Left ventricle myocardium inferior (tissue), 1 donor: ENCODE results near the gene MTCH1. TPM values are rescaled to one million over a fixed set of nuclear protein-coding genes. Genes with fewer than 3 reads are reported as not detected.

Experiments used
- DNase-seq: peaks from one replicate; pipeline ENCODE4 v3.0.0-alpha.2; 2020
- H3K27ac ChIP-seq: fragments of 200-600 bp; replicated peaks from 2 replicates; pipeline ENCODE4 v1.8.0; 2021
- H3K27me3 ChIP-seq: fragments of 200-600 bp; 2 replicates; pipeline ENCODE4 v1.8.0; 2021; ENCODE audit warnings: low read depth
- H3K36me3 ChIP-seq: fragments of 200-600 bp; 2 replicates; pipeline ENCODE4 v1.8.0; 2021
- H3K4me1 ChIP-seq: fragments of 200-600 bp; 2 replicates; pipeline ENCODE4 v1.8.0; 2021
- H3K4me3 ChIP-seq: fragments of 200-600 bp; 2 replicates; pipeline ENCODE4 v1.8.0; 2021; ENCODE audit warnings: mild to moderate bottlenecking, moderate library complexity
- H3K9me3 ChIP-seq: fragments of 200-600 bp; replicated peaks from 2 replicates; pipeline ENCODE4 v1.8.0; 2021
- CTCF ChIP-seq: fragments of 200-600 bp; IDR thresholded peaks from 2 replicates; pipeline ENCODE4 v1.8.0; 2021; ENCODE audit warnings: antibody characterized with exemption, mild to moderate bottlenecking, borderline replicate concordance
- intact Hi-C: fragments of 100-400 bp; cut with micrococcal nuclease; formaldehyde crosslinking; loops from one replicate; pipeline ENCODE4 v1.11.0; 2022
- total RNA-seq: library from RNA; stranded (reverse); fragmentation: NEBNext Ultra II Directional; extraction: Animal tissue kit (Norgen Biotek cat#: 25700); gene quantifications from one replicate; pipeline ENCODE4 v1.2.1, GENCODE V29; 2021
- donor health status: DM: no; HTN: yes; CAD: no; lungs with severe emphysema.

Gene MTCH1
- total RNA-seq, 1 donor from 2014 or later: 162 TPM

GRCh38 chr6:36937896-36938295 lies 48.1 kb downstream of the MTCH1 start:
- no peak for DNase-seq
- no peak for TF ChIP-seq CTCF
- Histone ChIP-seq H3K9me3 (no peaks in the 10 kb centered on the region), H3K27me3 (no peaks in the 10 kb centered on the region), H3K4me3 (no peak overlapping the region), H3K27ac (no peak overlapping the region), H3K36me3 (no peaks in the 10 kb centered on the region), H3K4me1 (peaks cover 4% of the 10 kb centered on the region)
- intact Hi-C loops: no loop called here

GRCh38 chr6:36936824-36937223 lies 49.2 kb downstream of the MTCH1 start:
- Histone ChIP-seq H3K36me3 (no peaks in the 10 kb centered on the region), H3K4me3 (no peak overlapping the region), H3K27ac (no peak overlapping the region), H3K9me3 (no peaks in the 10 kb centered on the region), H3K4me1 (peaks cover 4% of the 10 kb centered on the region), H3K27me3 (no peaks in the 10 kb centered on the region)
- DNase-seq: no peak
- intact Hi-C loops: no loop called here
- TF ChIP-seq CTCF: no peak

DNA sequence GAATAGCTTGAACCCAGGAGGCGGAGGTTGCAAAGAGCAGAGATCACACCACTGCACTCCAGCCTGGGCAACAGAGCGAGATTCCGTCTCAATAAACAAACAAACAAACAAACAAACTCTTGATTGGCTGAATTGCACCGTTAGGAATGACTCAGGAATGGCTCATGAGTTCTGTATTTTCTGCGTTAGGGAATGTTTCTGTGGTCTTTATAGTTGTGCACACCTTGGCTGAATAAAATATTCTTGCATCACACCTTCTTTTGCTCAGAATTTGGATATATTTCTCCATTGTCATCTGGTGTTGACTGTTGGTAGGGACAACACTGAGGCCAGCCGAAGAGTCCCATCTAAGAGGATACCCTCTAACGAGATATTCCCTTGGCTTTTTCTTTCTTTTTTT lies 51.1 kb downstream of the MTCH1 start:
- intact Hi-C loops: no loop called here

DNA sequence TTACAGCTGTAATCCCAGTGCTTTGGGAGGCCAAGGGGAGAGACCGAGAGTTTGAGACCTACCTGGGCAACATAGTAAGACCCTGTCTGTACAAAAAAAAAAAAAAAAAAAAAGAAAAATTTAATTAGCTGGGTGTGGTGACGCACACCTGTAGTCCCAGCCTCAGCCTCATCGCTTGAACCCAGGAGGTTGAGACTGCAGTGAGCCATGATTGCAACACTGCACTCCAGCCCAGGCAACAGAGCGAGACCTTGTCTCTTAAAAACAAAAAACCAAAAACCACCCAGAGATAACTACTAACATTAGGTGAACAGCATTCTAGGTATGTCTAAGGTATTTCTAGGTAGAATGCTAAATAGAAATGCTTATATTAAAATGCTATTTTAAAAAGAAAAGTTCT lies 52.5 kb downstream of the MTCH1 start:
- H3K9me3 ChIP-seq: no peaks in the 10 kb centered on the region
- peaks cover 19% of the 10 kb centered on the region for H3K4me1 ChIP-seq
- H3K27me3 ChIP-seq: no peaks in the 10 kb centered on the region
- H3K4me3 ChIP-seq: no peak overlapping the region
- TF ChIP-seq CTCF: no peak
- no peak for DNase-seq
- no peaks in the 10 kb centered on the region for H3K36me3 ChIP-seq
- intact Hi-C loops: no loop called here
- H3K27ac ChIP-seq: no peak overlapping the region

More for the DNA sequence above, 51.1 kb downstream of the MTCH1 start:
- DNase-seq: no peak
- no peaks in the 10 kb centered on the region for H3K27me3 ChIP-seq
- peaks cover 8% of the 10 kb centered on the region for H3K4me1 ChIP-seq
- H3K4me3 ChIP-seq: no peak overlapping the region
- no peak overlapping the region for H3K27ac ChIP-seq
- TF ChIP-seq CTCF: no peak
- no peaks in the 10 kb centered on the region for H3K36me3 ChIP-seq
- no peaks in the 10 kb centered on the region for H3K9me3 ChIP-seq

GRCh38 chr6:36933102-36933501 lies 52.9 kb downstream of the MTCH1 start:
- Histone ChIP-seq H3K4me1 (peaks cover 21% of the 10 kb centered on the region), H3K36me3 (no peaks in the 10 kb centered on the region), H3K9me3 (no peaks in the 10 kb centered on the region), H3K27ac (no peak overlapping the region), H3K27me3 (no peaks in the 10 kb centered on the region), H3K4me3 (no peak overlapping the region)
- DNase-seq: no peak
- intact Hi-C loops: no loop called here
- no peak for TF ChIP-seq CTCF

GRCh38 chr6:36930483-36930882 lies 55.5 kb downstream of the MTCH1 start:
- TF ChIP-seq CTCF: no peak

More at GRCh38 chr6:36930483-36930882, 55.5 kb downstream of the MTCH1 start:
- Histone ChIP-seq H3K4me3 (no peak overlapping the region), H3K36me3 (peaks cover 3% of the 10 kb centered on the region), H3K4me1 (peaks cover 37% of the 10 kb centered on the region), H3K9me3 (no peaks in the 10 kb centered on the region), H3K27me3 (no peaks in the 10 kb centered on the region), H3K27ac (peak overlapping the region; percentile 71)
- no peak for DNase-seq
- intact Hi-C loops: no loop called here
